Motor neuron (in vitro differentiated cells): Measurements from ENCODE around the gene PSMB2. TPM values are rescaled to one million over a fixed set of nuclear protein-coding genes. Genes with fewer than 3 reads are reported as not detected.

Source experiments
- ATAC-seq, 8 experiments: fragments of 200-7000 bp; cut with Tn5 transposase; replicated peaks in 6 of 8; 2 replicates each; pipeline ENCODE4 v1.8.0; 2021; ENCODE audit warnings: mild to moderate bottlenecking in 8 of 8, moderate library complexity in 8 of 8
- H3K27ac ChIP-seq, 2 donors: fragments of 250-450 bp; sonication (Bioruptor Pico); 2 replicates each; pipeline ENCODE4 v1.9.0; 2021; ENCODE audit warnings: antibody characterized with exemption in 2 of 2, mild to moderate bottlenecking in 2 of 2, moderate library complexity in 1 of 2
- H3K4me1 ChIP-seq, 2 donors: fragments of 250-450 bp; sonication (Bioruptor Pico); replicated peaks in 1 of 2; 2 replicates each; pipeline ENCODE4 v1.6.1; 2021; ENCODE audit warnings: antibody characterized with exemption in 2 of 2, mild to moderate bottlenecking in 2 of 2, moderate library complexity in 1 of 2
- H3K4me3 ChIP-seq, 5 donors: fragments of 250-450 bp; sonication (Bioruptor Pico); 2 replicates each; pipeline ENCODE4 v1.9.0; 2021; ENCODE audit warnings: antibody characterized with exemption in 5 of 5, mild to moderate bottlenecking in 5 of 5, moderate library complexity in 4 of 5
- WGBS, 10 experiments: fragments of 450-650 bp; shearing (Covaris generic); methylation state at CpG; one replicate each; pipeline ENCODE4 v1.0.0; 2022; 5-methylcytosine and 5-hydroxymethylcytosine counted together
- in situ Hi-C, 9 experiments: fragments of 400-800 bp; cut with MboI; loops; one replicate each; pipeline ENCODE4 v1.15.0; 2021; ENCODE audit warnings: low sequenced_read_pairs in 9 of 9, low pct_unique_long_range_greater_than_20kb in 2 of 9; ENCODE audit not compliant: unreplicated experiment in 9 of 9
- total RNA-seq, 8 experiments: library from RNA; unstranded; fragments of 300-600 nt; gene quantifications; 2 replicates each; pipeline versions ENCODE4 v1.2.3 to v1.2.4, GENCODE V29; 2022

The PSMB2 gene
- total RNA-seq, 8 experiments from 2014 or later, result 50.1 to 109 (median 74.9) TPM

- H3K27ac ChIP-seq, result no peak overlapping the region
- ATAC-seq, result peak in 4 of 8 experiments; percentile 12 to 74 (median 34)
- no peaks in the 10 kb centered on the region for H3K4me1 ChIP-seq
- no peak overlapping the region for H3K4me3 ChIP-seq
- in situ Hi-C loops, result no loop called here
- 0 to 33% (median 17%) methylated on average over 1 to 3 of the region's 5 CpGs; no CpG with 5 or more reads in 3 of the 10 experiments for whole genome bisulfite sequencing, 10 experiments
Observed at GRCh38 chr1:35660581-35661473, 19.5 kb upstream of the PSMB2 start.

GRCh38 chr1:35659589-35659988 lies 18.3 kb upstream of the PSMB2 start:
- Histone ChIP-seq H3K27ac (no peak overlapping the region), H3K4me3 (no peak overlapping the region), H3K4me1 (no peaks in the 10 kb centered on the region)
- WGBS, 10 experiments, result 0 to 39% (median 6%) methylated on average over 1 to 6 of the region's 6 CpGs; no CpG with 5 or more reads in 3 of the 10 experiments
- in situ Hi-C loops, result no loop called here
- no peak for ATAC-seq

- H3K4me3 ChIP-seq, result no peak overlapping the region
- no peak overlapping the region for H3K27ac ChIP-seq
- WGBS, 10 experiments, result 7 to 100% (median 56%) methylated on average over 1 to 2 of the region's 2 CpGs; no CpG with 5 or more reads in 1 of the 10 experiments
- ATAC-seq, result no peak
- in situ Hi-C loops, result no loop called here
- no peaks in the 10 kb centered on the region for H3K4me1 ChIP-seq
Observed at GRCh38 chr1:35657851-35658250, 16.5 kb upstream of the PSMB2 start.

GRCh38 chr1:35656863-35657232 lies 15.5 kb upstream of the PSMB2 start:
- Histone ChIP-seq H3K27ac (no peak overlapping the region), H3K4me3 (no peak overlapping the region), H3K4me1 (no peaks in the 10 kb centered on the region)
- no peak for ATAC-seq
- 0 to 90% (median 43%) methylated on average over 1 to 3 of the region's 4 CpGs; no CpG with 5 or more reads in 4 of the 10 experiments for WGBS, 10 experiments
- in situ Hi-C loops, result no loop called here

GRCh38 chr1:35656148-35656862 lies 15.0 kb upstream of the PSMB2 start:
- no peak overlapping the region for H3K4me3 ChIP-seq
- H3K4me1 ChIP-seq, result no peaks in the 10 kb centered on the region
- no peak overlapping the region for H3K27ac ChIP-seq
- in situ Hi-C loops, result no loop called here
- ATAC-seq, result no peak
- WGBS, 10 experiments, result 20 to 70% (median 49%) methylated on average over 1 to 5 of the region's 5 CpGs

GRCh38 chr1:35655196-35655595 lies 13.9 kb upstream of the PSMB2 start:
- Histone ChIP-seq H3K4me1 (no peaks in the 10 kb centered on the region), H3K4me3 (no peak overlapping the region), H3K27ac (no peak overlapping the region)
- WGBS, 10 experiments, result 0 to 17% (median 8%) methylated on average over 1 of the region's 1 CpG; no CpG with 5 or more reads in 5 of the 10 experiments
- no peak for ATAC-seq
- in situ Hi-C loops, result no loop called here

GRCh38 chr1:35650416-35650815 lies 9.1 kb upstream of the PSMB2 start:
- 22 to 86% (median 55%) methylated on average over 1 to 3 of the region's 3 CpGs; no CpG with 5 or more reads in 2 of the 10 experiments for WGBS, 10 experiments
- peak in 1 of 8 experiments; percentile 28 for ATAC-seq
- no peak overlapping the region for H3K27ac ChIP-seq
- in situ Hi-C loops, result no loop called here
- H3K4me1 ChIP-seq, result no peaks in the 10 kb centered on the region
- H3K4me3 ChIP-seq, result no peak overlapping the region

GRCh38 chr1:35646043-35646442 lies 4.7 kb upstream of the PSMB2 start:
- WGBS, 10 experiments, result 0 to 50% (median 25%) methylated on average over 1 to 3 of the region's 3 CpGs; no CpG with 5 or more reads in 4 of the 10 experiments
- H3K4me3 ChIP-seq, result no peak overlapping the region
- no peak for ATAC-seq
- no peak overlapping the region for H3K27ac ChIP-seq
- peaks cover 0 to 7% of the 10 kb centered on the region in 2 donors for H3K4me1 ChIP-seq
- in situ Hi-C loops, result no loop called here

- in situ Hi-C loops, result no loop called here
- 0 to 29% (median 2%) methylated on average over 1 to 2 of the region's 2 CpGs for WGBS, 10 experiments
- no peak overlapping the region for H3K27ac ChIP-seq
Observed at GRCh38 chr1:35644204-35644603, 2.9 kb upstream of the PSMB2 start.

GRCh38 chr1:35642471-35642955 lies 1.2 kb upstream of the PSMB2 start:
- peaks cover 15 to 20% of the 10 kb centered on the region in 2 donors for H3K4me1 ChIP-seq
- no peak overlapping the region for H3K27ac ChIP-seq
- peak overlapping the region; percentile 67 to 99 (median 96) for H3K4me3 ChIP-seq
- in situ Hi-C loops, result no loop called here
- ATAC-seq, result peak in 1 of 8 experiments; percentile 7
- 9 to 87% (median 49%) methylated on average over 6 to 14 of the region's 14 CpGs for WGBS, 10 experiments

More at GRCh38 chr1:35644204-35644603, 2.9 kb upstream of the PSMB2 start:
- no peak for ATAC-seq
- peaks cover 13% of the 10 kb centered on the region in 2 donors for H3K4me1 ChIP-seq
- no peak overlapping the region for H3K4me3 ChIP-seq

- ATAC-seq, result no peak
- Histone ChIP-seq H3K4me3 (peak overlapping the region; percentile 67 to 99 (median 96)), H3K4me1 (peaks cover 19 to 20% of the 10 kb centered on the region in 2 donors), H3K27ac (peak overlapping the region; percentile 83 to 92)
- in situ Hi-C loops, result no loop called here
- WGBS, 10 experiments, result 11 to 100% (median 54%) methylated on average over 2 to 23 of the region's 29 CpGs; no CpG with 5 or more reads in 2 of the 10 experiments
Observed at GRCh38 chr1:35640380-35641232, 720 bp downstream of the PSMB2 start.

- no peak overlapping the region for H3K27ac ChIP-seq
Observed at GRCh38 chr1:35637401-35637809, 3.9 kb downstream of the PSMB2 start.

More at GRCh38 chr1:35637401-35637809, 3.9 kb downstream of the PSMB2 start:
- 0 to 69% (median 56%) methylated on average over 1 of the region's 1 CpG; no CpG with 5 or more reads in 3 of the 10 experiments for WGBS, 10 experiments
- no peak for ATAC-seq
- H3K4me3 ChIP-seq, result no peak overlapping the region
- in situ Hi-C loops, result no loop called here
- peaks cover 12 to 20% of the 10 kb centered on the region in 2 donors for H3K4me1 ChIP-seq
